GM19468 (cell line): ENCODE data around the gene MYBBP1A.

Source experiments
- ATAC-seq: cut with Tn5 transposase; IDR thresholded peaks from one replicate; pipeline ENCODE4 v1.9.1; 2021; ENCODE audit warnings: mild to moderate bottlenecking, moderate library complexity, moderate number of reproducible peaks; ENCODE audit not compliant: unreplicated experiment; ENCODE audit errors: extremely low read depth

Gene MYBBP1A

DNA sequence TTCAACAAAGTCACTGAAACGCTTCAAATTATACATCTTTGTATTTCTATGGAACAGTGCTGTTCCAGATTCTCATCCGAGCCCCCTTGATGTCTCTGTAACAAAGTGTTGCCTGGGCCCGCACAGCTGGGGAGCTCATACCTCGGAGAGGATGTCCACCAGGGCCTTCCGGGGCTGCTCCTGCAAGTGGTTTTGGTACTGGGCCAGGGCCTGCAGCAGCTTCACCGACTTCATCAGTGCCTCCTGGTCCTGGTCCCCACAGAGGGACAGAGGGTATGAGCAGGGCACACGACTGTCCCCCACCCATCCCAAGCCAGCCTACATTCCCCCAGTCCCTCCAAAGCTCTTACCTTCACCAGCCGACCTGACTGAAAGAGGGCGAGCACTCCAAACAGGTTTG, 1.5 kb downstream of the MYBBP1A start:
- ATAC-seq: no peak

DNA sequence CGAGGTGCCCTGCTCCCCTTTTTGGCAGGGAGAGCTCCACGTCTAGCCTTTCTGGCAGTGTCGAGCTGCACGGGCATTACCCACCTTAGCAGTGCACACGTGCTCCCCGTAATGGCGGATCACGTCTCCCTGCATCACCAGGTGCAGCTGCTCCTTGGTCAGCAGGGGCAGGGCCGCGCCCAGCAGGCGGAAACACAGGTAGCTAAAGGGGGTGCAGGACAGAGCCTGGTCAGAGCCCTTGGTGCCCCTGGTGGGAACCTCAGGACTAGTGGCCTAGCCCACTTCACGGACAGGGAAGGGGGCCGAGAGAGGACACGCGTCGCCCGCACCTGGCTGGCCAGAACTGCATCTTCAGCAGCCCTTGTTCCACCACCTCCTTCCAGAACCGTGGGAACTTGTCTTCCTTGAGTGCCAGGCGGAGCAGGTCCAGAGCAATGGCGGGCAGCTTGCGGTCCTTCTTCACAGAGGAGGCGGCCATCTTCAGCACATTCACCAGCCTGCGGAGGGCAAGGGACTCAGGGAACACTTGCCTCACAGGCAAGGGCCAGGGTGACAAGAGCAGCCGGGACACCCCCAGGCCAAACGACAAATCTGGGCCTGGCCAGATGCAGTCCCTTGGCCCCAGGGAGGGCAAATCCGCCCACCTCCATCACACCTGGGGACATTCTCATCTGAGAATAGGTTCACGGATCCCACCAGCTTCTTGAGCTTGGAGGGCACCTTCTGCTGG, 3.2 kb downstream of the MYBBP1A start:
- ATAC-seq: no peak

- no peak for ATAC-seq
Measured at GRCh38 chr17:4551141-4551540, 4.0 kb downstream of the MYBBP1A start.

- no peak for ATAC-seq
Measured at GRCh38 chr17:4550534-4551039, 4.6 kb downstream of the MYBBP1A start.

GRCh38 chr17:4549781-4550533, 5.2 kb downstream of the MYBBP1A start:
- no peak for ATAC-seq

- no peak for ATAC-seq
Measured at GRCh38 chr17:4548721-4549531, 6.3 kb downstream of the MYBBP1A start.

DNA sequence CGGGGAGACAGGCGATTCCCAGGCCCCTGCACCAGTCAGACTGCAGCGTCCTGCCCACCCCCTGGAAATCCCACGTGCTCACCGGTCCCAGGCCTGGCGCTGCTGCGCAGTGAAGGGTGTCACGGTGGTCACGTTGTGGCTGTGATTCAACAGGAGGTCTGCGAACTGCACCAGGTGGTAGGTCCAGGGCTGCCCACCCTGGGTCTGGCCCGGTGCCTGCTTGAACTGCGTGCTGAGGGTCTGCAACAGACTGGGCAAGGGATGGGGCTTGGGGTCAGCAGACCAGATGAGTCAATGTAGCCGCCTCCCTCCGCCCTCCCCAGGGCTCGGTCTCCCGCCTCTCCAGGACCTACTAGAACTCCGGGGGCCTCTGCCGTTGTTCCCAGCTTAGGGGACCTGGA, 7.1 kb downstream of the MYBBP1A start:
- no peak for ATAC-seq

GRCh38 chr17:4547118-4547906, 7.9 kb downstream of the MYBBP1A start:
- ATAC-seq: no peak

- no peak for ATAC-seq
Measured at GRCh38 chr17:4545217-4545951, 9.8 kb downstream of the MYBBP1A start.

DNA sequence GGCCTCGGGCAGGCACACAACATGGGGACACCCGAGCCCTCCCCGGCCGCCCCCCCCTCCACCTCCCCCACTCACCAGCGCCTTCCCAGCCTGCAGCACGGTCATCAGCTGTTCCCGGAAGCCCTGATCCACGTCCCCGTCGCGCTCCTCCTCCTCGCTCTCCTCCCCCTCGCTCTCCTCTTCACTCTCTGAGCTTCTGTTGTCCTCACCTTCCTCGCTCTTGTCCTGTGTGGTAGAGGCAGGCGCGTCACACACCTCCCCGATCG, 10.3 kb downstream of the MYBBP1A start:
- no peak for ATAC-seq

DNA sequence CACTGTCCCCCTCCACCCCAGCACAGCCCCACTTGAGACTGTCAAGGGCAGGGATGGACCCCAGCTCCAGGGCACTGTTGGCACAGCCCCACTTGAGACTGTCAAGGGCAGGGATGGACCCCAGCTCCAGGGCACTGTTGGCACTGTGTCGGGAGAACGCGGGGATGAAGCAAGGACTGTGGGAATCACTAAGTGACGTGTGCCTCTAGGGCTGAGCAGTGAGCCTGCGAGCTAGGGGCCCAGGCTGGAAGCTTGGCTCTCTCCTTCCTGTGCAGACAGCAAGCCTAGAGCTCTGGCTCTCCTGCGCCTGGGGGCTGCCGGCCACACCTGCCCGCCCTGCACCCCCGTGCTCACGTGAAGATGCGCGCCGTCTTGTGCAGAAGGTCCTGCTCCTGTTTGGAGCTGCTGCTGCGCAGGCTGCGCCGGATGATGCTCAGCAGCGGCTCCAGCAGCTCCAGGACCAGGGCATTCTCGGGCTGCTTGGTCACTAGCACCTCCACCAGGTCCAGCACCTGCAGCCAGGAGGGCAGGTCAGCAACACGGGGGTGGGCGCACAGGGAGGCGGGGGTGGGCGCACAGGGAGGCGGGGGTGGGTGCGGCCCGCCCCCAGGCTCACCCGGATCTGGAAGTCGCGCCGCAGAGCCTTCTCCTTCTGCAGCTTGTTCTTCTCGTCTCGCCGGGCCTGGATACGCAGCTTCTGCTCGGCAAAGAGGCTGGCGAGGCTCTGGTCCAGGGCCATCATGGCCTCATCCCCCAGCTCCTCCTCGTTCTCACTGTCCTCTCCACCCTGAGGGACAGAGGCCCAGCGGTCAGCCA, 10.8 kb downstream of the MYBBP1A start:
- no peak for ATAC-seq

DNA sequence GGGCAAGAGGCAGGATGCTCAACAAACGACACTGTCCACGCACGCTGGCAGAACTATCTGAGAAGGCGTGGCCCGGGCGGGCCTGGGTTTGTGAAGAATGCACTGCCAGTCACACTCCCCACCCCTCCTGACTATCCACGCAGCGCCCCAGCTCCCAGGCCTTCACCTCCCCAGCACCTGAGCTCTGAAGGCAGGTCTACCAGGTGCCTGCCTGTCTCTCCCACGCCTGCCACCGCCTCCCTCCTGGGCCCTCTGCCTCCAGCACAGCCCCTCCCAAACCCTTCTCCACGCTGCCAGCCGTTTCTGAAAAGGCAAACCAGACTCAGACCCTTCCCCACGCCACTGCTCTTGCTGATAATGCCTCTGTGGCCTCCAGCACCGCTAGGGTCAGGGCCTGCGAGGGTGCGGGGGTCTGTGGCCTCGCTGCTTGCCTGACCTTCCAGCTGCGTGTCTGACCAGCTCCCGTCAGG, 11.6 kb downstream of the MYBBP1A start:
- no peak for ATAC-seq

DNA sequence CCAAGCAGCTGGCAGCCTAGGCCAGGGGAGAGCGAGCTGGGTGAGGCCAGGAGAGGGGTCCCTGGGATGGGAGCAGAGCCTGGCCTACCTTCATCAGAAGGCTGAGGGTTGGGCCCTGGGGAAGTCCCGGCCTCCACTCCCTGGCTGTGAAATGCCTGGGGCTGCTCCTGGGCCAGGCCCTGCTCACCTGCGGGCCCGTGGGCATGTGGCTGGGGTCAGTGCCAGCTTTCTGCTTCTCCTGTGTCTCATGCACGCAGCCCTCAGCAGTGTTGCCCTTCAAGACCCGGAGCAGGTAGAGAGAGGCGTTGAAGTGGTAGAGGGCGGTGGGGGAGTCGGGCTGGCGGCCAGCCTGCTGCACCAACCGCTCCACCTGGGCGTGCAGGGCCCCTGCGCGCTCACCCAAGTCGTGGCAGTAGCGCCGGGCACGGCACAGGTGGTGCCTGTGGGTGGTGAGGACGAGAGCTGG, 12.4 kb downstream of the MYBBP1A start:
- no peak for ATAC-seq

DNA sequence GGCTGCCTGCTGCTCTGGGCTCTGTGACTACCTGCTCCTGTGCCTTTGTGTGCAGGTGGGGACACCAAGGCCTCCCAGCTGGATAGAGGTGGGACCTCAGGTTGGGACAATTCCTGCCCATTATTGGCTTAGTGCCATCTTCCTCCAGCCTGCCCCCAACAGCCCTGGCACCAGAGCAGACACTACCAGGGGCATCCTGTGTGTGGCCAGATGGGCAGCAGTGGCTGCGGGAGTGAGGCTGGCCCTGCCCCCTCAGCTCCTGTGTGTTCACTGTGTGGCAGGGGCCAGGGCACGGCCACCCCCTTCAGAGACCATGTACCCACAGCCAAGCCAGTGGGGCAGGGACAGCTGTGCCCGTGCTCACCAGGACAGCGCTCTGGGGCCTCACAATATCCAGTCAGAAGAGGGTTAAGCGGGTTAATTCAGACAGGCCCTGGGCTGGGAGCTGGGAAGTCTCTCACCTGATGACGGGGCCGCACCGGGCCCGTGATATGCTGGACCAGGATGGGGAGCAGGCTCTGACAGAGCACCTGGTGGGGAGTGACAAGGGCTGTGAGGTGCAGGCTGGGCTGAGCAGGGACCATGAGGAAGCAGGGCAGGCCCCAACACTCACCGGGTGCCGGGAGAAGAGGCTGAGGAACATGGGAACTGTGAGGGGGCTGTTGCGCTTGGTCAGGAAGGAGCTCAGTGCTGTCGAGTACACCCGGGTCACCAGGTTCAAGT, 13.0 kb downstream of the MYBBP1A start:
- ATAC-seq: no peak

DNA sequence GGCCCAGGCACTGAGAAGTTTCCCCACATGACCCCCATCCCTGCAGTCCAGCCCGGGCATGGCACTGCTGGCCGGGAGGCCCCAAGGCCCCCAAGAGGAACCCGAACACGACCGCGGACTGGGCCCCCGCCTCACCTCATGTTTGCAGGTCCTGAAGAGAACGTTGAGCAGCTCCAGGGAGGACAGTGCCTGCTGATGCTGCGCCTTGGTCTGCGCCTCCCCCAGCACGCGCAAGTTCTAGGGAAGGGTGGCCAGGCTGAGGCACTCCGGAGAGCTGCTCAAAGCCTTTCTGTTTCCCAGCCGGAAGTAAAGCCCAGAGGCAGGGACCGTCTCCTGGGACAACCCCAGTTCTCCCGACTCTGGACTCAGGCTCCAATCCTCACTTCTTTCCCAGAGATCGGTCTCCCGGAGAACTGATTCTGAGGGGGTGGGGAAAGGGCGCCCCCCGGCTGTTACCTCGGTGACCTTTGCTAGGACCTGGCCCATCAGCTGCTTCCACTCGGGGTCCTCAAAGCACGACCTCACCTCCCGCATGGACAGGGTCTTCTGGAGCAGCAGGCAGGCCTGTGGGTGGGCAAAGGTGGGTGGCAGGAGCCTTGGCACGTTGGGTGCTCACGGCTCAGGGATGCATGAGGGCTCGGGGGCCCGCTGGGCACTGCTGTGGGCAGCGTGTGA, 13.7 kb downstream of the MYBBP1A start:
- ATAC-seq: no peak

- no peak for ATAC-seq
Measured at GRCh38 chr17:4540687-4541327, 14.4 kb downstream of the MYBBP1A start.

DNA sequence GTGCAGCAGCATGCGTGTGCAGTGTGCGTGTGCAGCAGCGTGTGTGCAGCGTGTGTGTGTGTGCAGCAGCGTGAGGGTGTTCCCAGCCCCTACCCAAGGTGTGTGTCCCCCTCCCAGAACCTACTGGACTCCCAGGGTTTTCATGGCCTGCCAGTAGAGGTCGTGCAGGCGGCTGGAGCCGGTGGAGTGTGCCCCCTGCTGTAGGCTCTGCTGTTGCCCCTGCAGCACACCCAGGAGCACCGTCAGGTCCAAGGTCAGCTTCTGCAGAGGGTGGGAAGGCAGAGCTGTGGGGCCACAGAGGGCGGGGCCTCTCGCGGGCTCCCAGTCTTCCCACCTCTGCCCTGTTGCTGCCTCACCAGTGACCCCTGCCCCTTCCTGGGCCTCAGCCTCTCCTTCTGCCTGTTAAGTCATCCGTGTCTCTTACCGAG, 14.9 kb downstream of the MYBBP1A start:
- ATAC-seq: no peak
